Activated T-cell treated with anti-CD3 and anti-CD28 coated beads, Interleukin-2, amount 50 U/mL, for 24 hours (primary cell): ENCODE results near the gene FGF11.

Source experiments
- DNase-seq: peaks from one replicate; pipeline ENCODE4 v3.0.0-alpha.2; 2020
- H3K27ac Mint-ChIP-seq: 2 replicates; pipeline ENCODE4 v1.8.0; 2020; ENCODE audit warnings: mild to moderate bottlenecking, mixed read lengths
- H3K27me3 Mint-ChIP-seq: 2 replicates; pipeline ENCODE4 v1.8.0; 2020; ENCODE audit warnings: mixed read lengths
- H3K36me3 Mint-ChIP-seq: 2 replicates; pipeline ENCODE4 v1.8.0; 2020; ENCODE audit warnings: low read depth, mixed read lengths
- H3K4me1 Mint-ChIP-seq: 2 replicates; pipeline ENCODE4 v1.8.0; 2020; ENCODE audit warnings: low read depth, mixed read lengths
- H3K4me3 Mint-ChIP-seq: 2 replicates; pipeline ENCODE4 v1.8.0; 2020; ENCODE audit warnings: mild to moderate bottlenecking, moderate library complexity, mixed read lengths
- H3K9me3 Mint-ChIP-seq: 2 replicates; pipeline ENCODE4 v1.8.0; 2020; ENCODE audit warnings: mixed read lengths

FGF11 gene

DNA sequence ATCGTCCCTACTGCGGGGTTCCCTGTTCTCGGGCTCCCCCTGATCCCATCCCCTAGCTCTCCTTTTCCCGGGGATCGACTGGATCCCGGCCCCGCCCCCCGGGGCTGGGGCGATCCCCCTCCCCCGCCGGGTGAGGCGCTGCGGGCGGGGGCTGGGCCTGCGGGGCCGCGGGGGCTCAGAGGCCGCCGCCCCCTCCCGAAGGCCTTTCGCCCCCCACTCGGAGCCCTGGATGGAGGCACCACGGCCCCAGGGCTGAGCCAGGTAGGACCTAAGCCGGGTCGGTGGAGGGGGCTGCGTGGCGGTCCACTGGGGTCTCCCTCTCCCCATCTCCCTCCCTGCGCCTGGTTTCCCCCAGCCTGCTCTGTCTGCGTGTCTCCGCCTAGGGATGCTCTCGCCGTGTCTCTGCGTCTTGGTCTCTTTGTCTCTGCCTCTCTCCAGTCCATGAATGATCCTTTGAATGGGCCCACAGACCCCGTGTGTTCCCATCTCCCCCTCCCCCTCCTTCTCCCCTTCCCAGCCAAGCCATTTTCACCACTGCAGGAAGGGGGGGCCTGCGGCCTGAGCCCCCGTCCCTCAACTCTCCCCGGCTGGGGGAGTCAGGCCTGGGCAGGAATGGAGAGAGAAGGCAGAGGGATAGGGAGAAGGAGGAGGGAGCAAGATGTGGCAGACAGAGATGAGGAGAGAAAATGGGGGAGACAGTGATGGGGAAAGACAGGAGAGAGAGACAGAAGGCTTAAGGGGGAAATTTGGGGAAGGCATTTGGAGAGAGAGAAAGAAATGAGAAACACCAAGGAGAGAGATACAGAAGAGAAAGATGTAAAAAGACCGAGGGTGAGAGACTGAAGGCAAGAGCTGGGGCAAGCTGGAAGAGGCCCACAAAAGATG lies 33.7 kb upstream of the FGF11 start:
- DNase-seq = no peak
- Mint-ChIP-seq H3K9me3 (no peaks in the 10 kb centered on the region), H3K27me3 (peaks cover 8% of the 10 kb centered on the region), H3K4me3 (peak overlapping the region; percentile 76), H3K27ac (peak overlapping the region; percentile 78), H3K36me3 (peaks cover 11% of the 10 kb centered on the region), H3K4me1 (peaks cover 17% of the 10 kb centered on the region)

DNA sequence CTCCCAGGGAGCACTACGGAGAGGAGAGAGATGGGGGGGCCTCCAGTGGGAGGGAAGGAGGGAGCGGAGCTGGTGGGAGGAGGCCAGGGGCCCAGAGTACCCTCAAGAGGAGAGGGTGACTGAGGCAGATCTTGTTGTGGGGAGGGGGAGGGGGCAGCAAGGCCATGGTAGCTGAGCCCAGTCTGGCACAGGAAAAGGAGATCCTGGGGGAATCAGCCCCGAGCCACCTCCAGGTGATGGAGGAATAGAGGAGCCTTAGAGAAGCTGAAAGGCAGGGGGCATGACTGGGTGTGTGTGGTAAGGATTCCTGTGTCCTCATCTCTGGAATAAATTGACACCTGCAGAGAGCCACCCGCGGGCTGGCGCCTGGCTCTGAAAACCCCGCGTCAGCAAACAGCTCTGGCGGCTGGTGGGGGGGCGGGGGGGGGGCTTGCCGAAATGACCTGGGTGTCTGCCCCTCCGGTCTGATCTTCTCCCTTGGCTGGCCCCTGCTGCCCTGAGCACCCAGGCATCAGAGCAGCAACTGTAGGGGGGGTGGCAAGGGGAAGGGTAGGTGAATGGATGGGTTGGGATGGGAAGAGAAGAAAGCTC lies 33.0 kb upstream of the FGF11 start:
- Mint-ChIP-seq H3K27ac (no peak overlapping the region), H3K4me3 (peak overlapping the region; percentile 25), H3K36me3 (peaks cover 11% of the 10 kb centered on the region), H3K27me3 (peaks cover 8% of the 10 kb centered on the region), H3K4me1 (peaks cover 17% of the 10 kb centered on the region), H3K9me3 (no peaks in the 10 kb centered on the region)
- DNase-seq = no peak

DNA sequence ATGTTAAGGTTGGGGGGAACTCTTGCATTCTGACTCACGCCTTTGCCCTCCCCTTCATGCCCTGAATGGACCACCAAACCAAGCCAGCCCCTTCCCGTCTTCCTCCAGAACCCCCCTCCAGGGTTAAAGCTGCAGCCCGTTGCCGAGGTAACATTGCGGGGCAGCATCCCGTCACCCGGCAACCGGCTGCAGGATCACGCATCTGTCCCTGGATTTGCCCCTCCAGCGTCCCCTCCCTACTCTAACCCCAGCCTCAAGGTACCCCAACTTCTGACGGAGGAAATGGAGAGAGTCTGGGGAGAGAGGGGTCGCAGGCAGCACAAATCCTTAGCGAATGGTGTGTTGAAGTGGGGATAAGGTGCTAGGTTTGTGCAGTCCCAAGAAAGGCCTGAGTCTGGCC lies 32.2 kb upstream of the FGF11 start:
- Mint-ChIP-seq H3K4me3 (no peak overlapping the region), H3K4me1 (peaks cover 14% of the 10 kb centered on the region), H3K27ac (no peak overlapping the region), H3K36me3 (peaks cover 7% of the 10 kb centered on the region), H3K27me3 (peaks cover 8% of the 10 kb centered on the region), H3K9me3 (no peaks in the 10 kb centered on the region)
- DNase-seq = no peak

DNA sequence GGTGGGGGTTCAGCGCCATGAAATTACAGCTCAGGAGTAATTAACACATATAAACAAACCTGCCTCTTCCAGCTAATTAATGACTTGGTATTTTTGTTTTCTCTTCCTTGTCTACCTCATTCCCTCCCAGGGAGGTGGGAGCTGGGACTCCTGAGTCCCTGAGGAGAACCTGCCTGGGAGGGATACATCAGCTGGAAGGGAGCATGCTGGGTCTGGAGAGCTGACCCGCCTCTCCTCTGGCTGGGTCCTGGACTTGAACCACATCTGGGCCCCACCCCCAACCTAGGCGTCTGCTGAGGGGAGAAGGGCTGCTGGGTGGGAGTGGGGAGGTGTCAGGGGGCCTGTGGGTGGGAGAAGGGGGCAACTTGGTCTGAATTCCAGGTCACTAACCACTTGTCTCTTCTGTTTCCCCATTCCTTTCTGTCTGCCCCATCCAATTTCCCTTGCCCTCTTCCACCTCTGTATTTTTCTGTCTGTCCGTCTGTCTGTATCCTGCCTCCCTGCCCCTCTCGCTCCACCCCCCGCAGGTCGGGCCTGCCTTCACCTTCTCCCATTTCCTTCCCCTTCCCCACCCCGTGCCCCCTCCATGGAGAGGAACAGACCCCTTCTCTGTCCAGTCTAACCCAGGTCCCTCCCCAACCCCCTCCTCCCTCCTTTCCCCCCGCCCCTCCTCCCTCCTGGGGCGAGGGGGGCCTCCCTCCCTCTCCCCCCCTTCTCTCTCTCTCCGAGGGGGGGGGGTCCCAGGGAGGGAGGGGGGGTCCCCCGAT lies 31.6 kb upstream of the FGF11 start, which contains the start of gene NLGN2:
Gene NLGN2 (plus strand): TSS at position 361 of the 767 bp plus-strand sequence. CDS start 411 bp downstream, outside the sequence.
- peaks cover 14% of the 10 kb centered on the region for H3K4me1 Mint-ChIP-seq
- no peak for DNase-seq
- H3K9me3 Mint-ChIP-seq = no peaks in the 10 kb centered on the region
- no peak within 1 kb of the TSS for H3K4me3 Mint-ChIP-seq
- H3K27me3 Mint-ChIP-seq = peaks cover 8% of the 10 kb centered on the region
- no peak within 1 kb of the TSS for H3K27ac Mint-ChIP-seq
- H3K36me3 Mint-ChIP-seq = peaks cover 7% of the 10 kb centered on the region

DNA sequence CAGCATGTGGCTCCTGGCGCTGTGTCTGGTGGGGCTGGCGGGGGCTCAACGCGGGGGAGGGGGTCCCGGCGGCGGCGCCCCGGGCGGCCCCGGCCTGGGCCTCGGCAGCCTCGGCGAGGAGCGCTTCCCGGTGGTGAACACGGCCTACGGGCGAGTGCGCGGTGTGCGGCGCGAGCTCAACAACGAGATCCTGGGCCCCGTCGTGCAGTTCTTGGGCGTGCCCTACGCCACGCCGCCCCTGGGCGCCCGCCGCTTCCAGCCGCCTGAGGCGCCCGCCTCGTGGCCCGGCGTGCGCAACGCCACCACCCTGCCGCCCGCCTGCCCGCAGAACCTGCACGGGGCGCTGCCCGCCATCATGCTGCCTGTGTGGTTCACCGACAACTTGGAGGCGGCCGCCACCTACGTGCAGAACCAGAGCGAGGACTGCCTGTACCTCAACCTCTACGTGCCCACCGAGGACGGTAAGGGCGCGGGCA lies 31.0 kb upstream of the FGF11 start:
- no peak overlapping the region for H3K4me3 Mint-ChIP-seq
- H3K36me3 Mint-ChIP-seq = peaks cover 6% of the 10 kb centered on the region
- no peaks in the 10 kb centered on the region for H3K9me3 Mint-ChIP-seq
- peak; percentile 57 for DNase-seq
- H3K4me1 Mint-ChIP-seq = peaks cover 7% of the 10 kb centered on the region
- peaks cover 8% of the 10 kb centered on the region for H3K27me3 Mint-ChIP-seq
- H3K27ac Mint-ChIP-seq = no peak overlapping the region

DNA sequence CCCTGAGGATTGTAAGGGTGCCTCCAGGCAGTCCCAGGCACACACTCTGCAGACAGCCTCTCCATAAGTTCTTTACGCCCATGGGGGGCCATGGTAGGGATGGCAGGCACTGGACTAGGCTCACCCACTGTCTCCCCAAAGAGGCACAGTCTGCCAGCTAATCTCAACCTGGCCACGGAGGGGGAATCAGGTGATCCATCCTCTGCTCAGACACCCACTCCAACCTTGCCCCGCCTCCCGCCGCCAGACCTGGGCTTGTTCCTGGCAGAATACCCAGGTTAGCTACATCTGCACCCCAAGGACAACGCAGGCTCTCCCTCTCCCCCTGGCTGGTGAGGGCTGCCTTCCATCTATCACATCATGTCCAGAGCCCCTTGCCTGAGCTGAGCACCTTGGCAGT lies 30.4 kb upstream of the FGF11 start:
- Mint-ChIP-seq H3K27me3 (peaks cover 8% of the 10 kb centered on the region), H3K36me3 (peaks cover under 1% of the 10 kb centered on the region), H3K27ac (peak overlapping the region; percentile 36), H3K4me1 (peaks cover 7% of the 10 kb centered on the region), H3K4me3 (no peak overlapping the region), H3K9me3 (no peaks in the 10 kb centered on the region)
- DNase-seq = no peak

GRCh38 chr17:7409716-7410115 lies 29.6 kb upstream of the FGF11 start:
- Mint-ChIP-seq H3K9me3 (no peaks in the 10 kb centered on the region), H3K27me3 (peaks cover 8% of the 10 kb centered on the region), H3K4me3 (no peak overlapping the region), H3K4me1 (peaks cover 7% of the 10 kb centered on the region), H3K36me3 (no peaks in the 10 kb centered on the region), H3K27ac (no peak overlapping the region)
- DNase-seq = no peak

- DNase-seq = no peak
- Mint-ChIP-seq H3K27ac (no peak overlapping the region), H3K4me1 (peaks cover 3% of the 10 kb centered on the region), H3K27me3 (peaks cover 4% of the 10 kb centered on the region), H3K9me3 (no peaks in the 10 kb centered on the region), H3K36me3 (no peaks in the 10 kb centered on the region), H3K4me3 (no peak overlapping the region)
Measured at GRCh38 chr17:7410634-7411426, 28.5 kb upstream of the FGF11 start.

DNA sequence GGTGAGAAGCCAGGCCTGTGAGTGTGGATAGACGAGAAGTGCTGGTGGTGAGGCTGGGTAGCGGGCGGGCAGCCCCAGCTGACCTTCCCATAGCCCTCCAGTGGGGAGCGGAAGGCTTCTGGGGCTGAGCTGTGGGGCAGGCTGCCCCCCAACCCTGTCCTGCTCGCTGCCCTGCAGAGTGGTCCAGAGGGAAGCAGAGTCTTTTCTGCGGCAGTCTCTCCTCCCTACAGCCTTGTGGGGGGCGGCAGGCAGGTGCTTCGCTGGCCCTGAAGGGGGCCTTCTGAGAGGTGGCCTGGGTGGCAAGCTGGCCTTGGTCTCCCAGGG lies 27.9 kb upstream of the FGF11 start:
- H3K36me3 Mint-ChIP-seq = no peaks in the 10 kb centered on the region
- no peaks in the 10 kb centered on the region for H3K9me3 Mint-ChIP-seq
- DNase-seq = no peak
- H3K4me3 Mint-ChIP-seq = no peak overlapping the region
- peaks cover 3% of the 10 kb centered on the region for H3K4me1 Mint-ChIP-seq
- H3K27ac Mint-ChIP-seq = no peak overlapping the region
- H3K27me3 Mint-ChIP-seq = no peaks in the 10 kb centered on the region

DNA sequence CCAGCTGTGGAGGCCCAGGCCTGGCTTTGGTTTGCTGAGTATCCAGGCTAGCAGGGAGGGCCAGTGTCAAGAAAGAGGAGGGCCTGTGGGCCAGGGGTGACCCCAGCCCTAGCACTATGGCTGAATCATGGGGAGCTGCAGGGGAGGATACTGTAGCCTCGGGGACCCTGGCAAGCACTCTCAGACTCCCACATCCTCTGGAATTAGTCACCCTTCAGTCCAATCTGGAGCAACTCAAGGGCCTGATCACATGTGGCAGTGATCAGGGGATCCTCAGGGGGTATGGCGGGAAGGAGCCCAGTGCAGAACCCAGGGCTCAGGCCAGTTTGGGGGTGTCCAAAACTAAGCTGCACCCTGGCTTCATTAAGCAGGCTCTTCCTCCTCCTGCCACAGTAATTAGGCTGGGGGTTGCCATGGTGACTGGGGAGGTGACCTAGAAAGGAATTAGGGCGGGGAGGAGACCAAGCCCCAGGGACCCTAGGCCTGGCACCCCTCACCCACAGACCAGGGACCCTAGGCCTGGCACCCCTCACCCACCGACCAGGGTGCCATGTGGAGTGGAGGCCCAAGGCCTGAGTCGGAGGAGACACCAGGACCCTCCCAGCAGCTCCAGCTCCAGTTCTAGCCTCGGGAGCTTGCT lies 25.8 kb upstream of the FGF11 start:
- DNase-seq = no peak
- Mint-ChIP-seq H3K4me1 (peaks cover 3% of the 10 kb centered on the region), H3K27me3 (no peaks in the 10 kb centered on the region), H3K9me3 (no peaks in the 10 kb centered on the region), H3K27ac (no peak overlapping the region), H3K4me3 (no peak overlapping the region), H3K36me3 (no peaks in the 10 kb centered on the region)

- H3K27ac Mint-ChIP-seq = no peak overlapping the region
- no peaks in the 10 kb centered on the region for H3K4me1 Mint-ChIP-seq
- no peaks in the 10 kb centered on the region for H3K36me3 Mint-ChIP-seq
- DNase-seq = no peak
- no peaks in the 10 kb centered on the region for H3K27me3 Mint-ChIP-seq
- no peak overlapping the region for H3K4me3 Mint-ChIP-seq
- H3K9me3 Mint-ChIP-seq = no peaks in the 10 kb centered on the region
Measured at GRCh38 chr17:7414837-7415236, 24.5 kb upstream of the FGF11 start.

GRCh38 chr17:7415784-7416183 lies 23.5 kb upstream of the FGF11 start:
- Mint-ChIP-seq H3K27me3 (no peaks in the 10 kb centered on the region), H3K4me1 (no peaks in the 10 kb centered on the region), H3K27ac (no peak overlapping the region), H3K36me3 (no peaks in the 10 kb centered on the region), H3K4me3 (no peak overlapping the region), H3K9me3 (no peaks in the 10 kb centered on the region)
- DNase-seq = no peak

DNA sequence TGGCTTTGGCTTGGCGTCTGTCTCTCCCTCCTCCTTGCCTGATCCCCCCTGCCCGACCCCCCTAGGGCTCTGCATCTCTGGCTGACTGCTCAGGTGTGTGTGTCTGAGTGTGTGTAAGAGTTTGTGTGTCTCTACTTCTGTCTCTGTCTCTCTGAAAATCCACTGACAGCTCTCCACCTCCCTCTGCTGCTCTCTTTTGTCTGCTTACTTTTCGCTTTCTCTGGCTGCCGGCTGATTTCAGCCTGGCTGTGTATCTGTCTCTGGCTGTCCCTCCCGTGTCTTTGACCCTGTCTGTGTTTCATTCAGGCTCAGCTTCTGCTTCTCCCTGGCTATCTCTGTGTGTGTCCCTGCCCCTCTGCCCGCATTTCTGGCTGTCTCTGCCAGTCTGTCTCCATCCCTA lies 23.0 kb upstream of the FGF11 start:
- Mint-ChIP-seq H3K36me3 (no peaks in the 10 kb centered on the region), H3K27ac (no peak overlapping the region), H3K4me1 (no peaks in the 10 kb centered on the region), H3K4me3 (no peak overlapping the region), H3K27me3 (no peaks in the 10 kb centered on the region), H3K9me3 (no peaks in the 10 kb centered on the region)
- no peak for DNase-seq
